NB4 (cell line): ENCODE measurements around the gene OAS3.
A peak's percentile ranks its signal among the peaks of the same experiment; 100 is the strongest.

Source experiments
- DNase-seq: peaks from one replicate; pipeline ENCODE4 v3.0.0; 2010; ENCODE audit warnings: low read depth
- H3K4me3 ChIP-seq: one replicate; pipeline ENCODE4 v1.5.1; 2011; ENCODE audit warnings: mild to moderate bottlenecking, low read depth, low read length, moderate library complexity
- CTCF ChIP-seq: IDR thresholded peaks from one replicate; pipeline ENCODE4 v1.5.1; 2012; ENCODE audit warnings: low read depth, low read length
- MAX ChIP-seq: IDR thresholded peaks from 2 replicates; pipeline ENCODE4 v1.6.1; 2011; ENCODE audit warnings: low read depth, low read length
- MYC ChIP-seq: IDR thresholded peaks from 2 replicates; pipeline ENCODE4 v1.6.1; 2011; ENCODE audit warnings: low read depth, low read length
- POLR2A ChIP-seq: IDR thresholded peaks from 2 replicates; pipeline ENCODE4 v1.6.1; 2011; ENCODE audit warnings: mild to moderate bottlenecking; ENCODE audit not compliant: insufficient read length; ENCODE audit errors: extremely low read depth

The OAS3 gene

GRCh38 chr12:113002155-113002554, 63.9 kb downstream of the OAS3 start:
- TF ChIP-seq CTCF (peak; percentile 11), MAX (no peak)
- H3K4me3 ChIP-seq = no peak overlapping the region
- peak; percentile 19 for DNase-seq

- TF ChIP-seq MYC (no peak), POLR2A (no peak), MAX (no peak), CTCF (no peak)
- H3K4me3 ChIP-seq = no peak overlapping the region
Observed at GRCh38 chr12:113002676-113003075, 64.4 kb downstream of the OAS3 start.

GRCh38 chr12:113003636-113004035, 65.4 kb downstream of the OAS3 start:
- TF ChIP-seq MYC = no peak
- TF ChIP-seq POLR2A = no peak
- TF ChIP-seq MAX = no peak
- TF ChIP-seq CTCF = no peak
- no peak for DNase-seq
- no peak overlapping the region for H3K4me3 ChIP-seq

More at GRCh38 chr12:113002676-113003075, 64.4 kb downstream of the OAS3 start:
- no peak for DNase-seq

GRCh38 chr12:113005762-113006161, 67.5 kb downstream of the OAS3 start:
- no peak overlapping the region for H3K4me3 ChIP-seq

GRCh38 chr12:113006206-113006605, 67.9 kb downstream of the OAS3 start:
- H3K4me3 ChIP-seq = no peak overlapping the region
- DNase-seq = no peak
- TF ChIP-seq MYC (no peak), POLR2A (no peak), CTCF (no peak), MAX (no peak)

More at GRCh38 chr12:113005762-113006161, 67.5 kb downstream of the OAS3 start:
- DNase-seq = peak; percentile 28
- TF ChIP-seq MAX (no peak), CTCF (peak; percentile 50), POLR2A (no peak), MYC (no peak)

GRCh38 chr12:113006641-113007040, 68.4 kb downstream of the OAS3 start:
- H3K4me3 ChIP-seq = no peak overlapping the region
- DNase-seq = no peak
- TF ChIP-seq MAX = no peak
- no peak for TF ChIP-seq CTCF
- no peak for TF ChIP-seq POLR2A
- TF ChIP-seq MYC = no peak
